ENCODE data around the gene TGM6. TPM values are rescaled to one million over a fixed set of nuclear protein-coding genes. Genes with fewer than 3 reads are reported as not detected.

Gene TGM6
- not detected for total RNA-seq

DNA sequence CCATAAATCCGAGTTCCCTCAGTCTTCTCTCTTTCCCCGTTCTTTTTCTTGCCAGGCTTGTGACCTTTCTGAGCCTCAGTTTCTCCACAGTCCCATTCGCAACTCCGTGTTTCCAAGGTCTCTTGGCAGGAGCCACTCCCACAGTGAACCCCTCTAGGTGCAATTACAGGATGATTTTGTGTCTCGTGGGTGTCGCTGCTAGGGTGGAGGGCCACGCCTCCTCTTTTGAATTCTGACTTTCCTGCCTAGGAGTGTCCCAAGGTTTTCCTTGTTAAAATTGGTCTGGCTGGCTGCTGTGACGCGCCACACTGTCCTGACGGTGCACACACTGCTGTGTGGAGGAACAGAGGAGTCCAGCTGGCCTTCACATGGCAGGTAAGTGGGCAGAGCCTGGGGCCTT, at the start of gene TGM6:
Gene TGM6 (plus strand): TSS at position 301 of the 400 bp plus-strand sequence. CDS start 68 bp downstream, at position 369.
- ATAC-seq (ENCODE audit: low FRiP score) (no peak), DNase-seq (ENCODE audit: low spot score) (no peak)
- TF ChIP-seq, protein P1, sequence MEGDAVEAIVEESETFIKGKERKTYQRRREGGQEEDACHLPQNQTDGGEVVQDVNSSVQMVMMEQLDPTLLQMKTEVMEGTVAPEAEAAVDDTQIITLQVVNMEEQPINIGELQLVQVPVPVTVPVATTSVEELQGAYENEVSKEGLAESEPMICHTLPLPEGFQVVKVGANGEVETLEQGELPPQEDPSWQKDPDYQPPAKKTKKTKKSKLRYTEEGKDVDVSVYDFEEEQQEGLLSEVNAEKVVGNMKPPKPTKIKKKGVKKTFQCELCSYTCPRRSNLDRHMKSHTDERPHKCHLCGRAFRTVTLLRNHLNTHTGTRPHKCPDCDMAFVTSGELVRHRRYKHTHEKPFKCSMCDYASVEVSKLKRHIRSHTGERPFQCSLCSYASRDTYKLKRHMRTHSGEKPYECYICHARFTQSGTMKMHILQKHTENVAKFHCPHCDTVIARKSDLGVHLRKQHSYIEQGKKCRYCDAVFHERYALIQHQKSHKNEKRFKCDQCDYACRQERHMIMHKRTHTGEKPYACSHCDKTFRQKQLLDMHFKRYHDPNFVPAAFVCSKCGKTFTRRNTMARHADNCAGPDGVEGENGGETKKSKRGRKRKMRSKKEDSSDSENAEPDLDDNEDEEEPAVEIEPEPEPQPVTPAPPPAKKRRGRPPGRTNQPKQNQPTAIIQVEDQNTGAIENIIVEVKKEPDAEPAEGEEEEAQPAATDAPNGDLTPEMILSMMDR (IDR thresholded peaks at IDR 0.05): no peak

DNA sequence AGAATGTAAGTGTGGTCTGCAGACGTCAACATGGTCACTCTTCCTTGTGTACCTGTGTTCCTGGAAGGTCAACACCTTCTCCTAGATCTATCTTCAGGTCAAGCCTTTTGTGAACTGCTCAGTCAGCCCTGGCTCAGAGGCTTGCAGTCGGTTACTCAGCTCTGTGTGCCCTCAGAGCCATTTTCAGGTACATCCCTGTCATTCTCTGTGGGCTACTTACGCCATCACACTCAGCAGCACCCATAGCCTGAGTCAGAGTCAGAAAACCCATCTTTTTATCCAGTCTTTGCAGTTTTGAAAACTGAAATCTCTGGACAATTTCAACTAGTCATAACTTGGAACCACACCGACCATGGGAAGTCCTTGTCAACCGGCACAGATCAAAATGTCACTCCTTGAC, 49.6 kb upstream of the TGM6 start:
- ATAC-seq (ENCODE audit: low FRiP score) (no peak), DNase-seq (ENCODE audit: low spot score) (no peak)
- TF ChIP-seq, protein P1 (IDR thresholded peaks at IDR 0.05): no peak

DNA sequence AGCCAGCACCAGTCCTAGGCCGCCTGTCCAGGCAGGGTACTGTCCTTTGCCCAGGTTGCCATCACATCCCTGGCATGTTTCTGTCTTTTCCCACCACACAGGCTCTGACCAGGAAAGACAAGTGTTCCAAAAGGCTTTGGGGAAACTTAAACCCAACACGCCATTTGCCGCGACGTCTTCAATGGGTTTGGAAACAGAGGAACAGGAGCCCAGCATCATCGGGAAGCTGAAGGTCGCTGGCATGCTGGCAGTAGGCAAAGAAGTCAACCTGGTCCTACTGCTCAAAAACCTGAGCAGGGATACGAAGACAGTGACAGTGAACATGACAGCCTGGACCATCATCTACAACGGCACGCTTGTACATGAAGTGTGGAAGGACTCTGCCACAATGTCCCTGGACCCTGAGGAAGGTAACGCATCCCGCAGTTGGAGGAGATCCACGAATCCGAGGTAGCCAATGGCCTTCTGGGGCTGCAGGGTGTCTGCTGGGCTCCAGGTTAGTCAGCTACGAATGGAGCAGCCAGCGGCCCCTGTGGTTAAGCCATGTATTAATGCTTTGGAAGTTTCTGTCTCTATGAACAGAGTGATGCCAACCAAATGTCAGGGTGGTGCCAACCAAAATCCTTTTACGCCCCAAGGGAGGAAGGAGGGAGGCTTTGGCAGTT, 48.7 kb upstream of the TGM6 start:
- DNase-seq (ENCODE audit: low spot score) (no peak), ATAC-seq (ENCODE audit: low FRiP score) (no peak)
- TF ChIP-seq, protein P1 (IDR thresholded peaks at IDR 0.05): no peak

- no peak for ATAC-seq (ENCODE audit: low FRiP score)
- TF ChIP-seq, protein P1 (IDR thresholded peaks at IDR 0.05): no peak
- no peak for DNase-seq (ENCODE audit: low spot score)
These were observed 48.0 kb upstream of the TGM6 start for GRCh38 chr20:2332711-2333110.

- TF ChIP-seq, protein P1 (IDR thresholded peaks at IDR 0.05): no peak
- ATAC-seq (ENCODE audit: low FRiP score): no peak
- no peak for DNase-seq (ENCODE audit: low spot score)
These were observed 46.9 kb upstream of the TGM6 start for GRCh38 chr20:2333821-2334220.

GRCh38 chr20:2335096-2335870, 45.4 kb upstream of the TGM6 start:
- no peak for ATAC-seq (ENCODE audit: low FRiP score)
- TF ChIP-seq, protein P1 (IDR thresholded peaks at IDR 0.05): no peak
- no peak for DNase-seq (ENCODE audit: low spot score)

DNA sequence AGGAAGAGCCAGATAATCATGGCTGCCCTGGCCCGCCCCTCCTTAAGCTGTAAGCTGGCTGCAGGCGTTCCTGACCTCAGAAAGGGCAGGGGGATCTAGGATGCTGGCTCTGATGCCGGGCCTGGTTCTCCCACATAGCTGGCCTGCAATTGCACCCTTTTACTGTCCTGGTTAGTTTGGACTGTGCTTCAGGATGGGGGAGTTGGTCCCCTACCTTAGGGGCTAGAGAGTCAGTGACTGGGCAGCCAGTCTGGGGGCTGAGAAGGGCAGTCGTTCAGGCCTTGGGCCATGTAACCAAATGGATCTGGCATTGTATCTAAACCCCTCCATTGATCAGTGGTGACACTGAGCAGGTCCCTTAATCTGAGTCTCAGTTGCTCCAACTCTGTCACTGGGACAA, 44.2 kb upstream of the TGM6 start:
- TF ChIP-seq, protein P1 (IDR thresholded peaks at IDR 0.05): no peak
- DNase-seq (ENCODE audit: low spot score) (no peak), ATAC-seq (ENCODE audit: low FRiP score) (no peak)

Measured in omental fat pad (tissue), 4 donors.